K562 (cell line): ENCODE data around the gene IQCC. TPM values are rescaled to one million over a fixed set of nuclear protein-coding genes. Genes with fewer than 3 reads are reported as not detected.

Source experiments
- ATAC-seq: fragments of 200-7000 bp; cut with Tn5 transposase; 3 replicates; pipeline ENCODE4 v1.9.1; 2020; ENCODE audit warnings: moderate library complexity
- BruUV-seq: library from RNA; stranded (reverse); fragments of 400-500 nt; replicated peaks from 2 replicates; lab custom pipeline; 2021; lab: Mats Ljungman, UMichigan
- CTCF ChIA-PET: fragments of 300-600 bp; formaldehyde crosslinking; extraction: SDS; loops from one replicate; lab custom pipeline; 2021; ENCODE audit warnings: low intra/inter-chr PET ratio; lab: Yijun Ruan, JAX
- POLR2A ChIA-PET: fragments of 300-600, 350-650 bp; sonication (Branson Sonifier 250); formaldehyde crosslinking; extraction: SDS; loops from one replicate; lab custom pipeline; 2021; ENCODE audit warnings: antibody characterized with exemption, inconsistent platforms; lab: Yijun Ruan, JAX
- DNase-seq, 4 experiments: peaks; one replicate each; pipeline versions ENCODE4 v3.0.0 to v3.0.0-alpha.2; 2011 to 2018; ENCODE audit warnings: low spot score in 3 of 4, mixed read lengths in 3 of 4; ENCODE audit errors: extremely low read depth in 1 of 4
- FAIRE-seq: peaks from 2 replicates; lab custom pipeline; 2011; peaks lifted over from hg19 to GRCh38; lab: Jason Lieb, UNC
- H2AFZ ChIP-seq: 2 replicates; pipeline ENCODE4 v1.6.0; 2011; ENCODE audit warnings: low read depth, low read length, control low read depth, inconsistent platforms
- H3K27ac ChIP-seq: fragments of 200-600 bp; 3 replicates; pipeline ENCODE4 v1.8.0; 2011; ENCODE audit warnings: low read depth, mild to moderate bottlenecking, control low read depth, inconsistent platforms, low read length, moderate library complexity, mixed read lengths; ENCODE audit errors: extremely low read depth
- H3K27me3 ChIP-seq, 2 experiments: fragments of 300-600 bp in 1 of 2; 2 replicates in 1 of 2; 3 replicates in 1 of 2; pipeline versions ENCODE4 v1.6.0 to v1.8.0; 2011; ENCODE audit warnings: inconsistent platforms in 2 of 2, low read length in 2 of 2, mild to moderate bottlenecking in 1 of 2, mixed read lengths in 1 of 2, moderate library complexity in 1 of 2; ENCODE audit not compliant: control insufficient read depth in 2 of 2, insufficient read depth in 2 of 2
- H3K36me3 ChIP-seq: fragments of 300-600 bp; 3 replicates; pipeline ENCODE4 v1.8.0; 2011; ENCODE audit warnings: mild to moderate bottlenecking, low read length, inconsistent platforms; ENCODE audit not compliant: control insufficient read depth, insufficient read depth
- H3K4me1 ChIP-seq, 2 experiments: fragments of 200-600 bp in 1 of 2; replicated peaks in 1 of 2; 2 replicates in 1 of 2; 3 replicates in 1 of 2; pipeline versions ENCODE4 v1.5.1 to v1.8.0; 2011; ENCODE audit warnings: inconsistent platforms in 2 of 2, low read length in 2 of 2, mild to moderate bottlenecking in 1 of 2, mixed read lengths in 1 of 2, moderate library complexity in 1 of 2; ENCODE audit not compliant: control insufficient read depth in 2 of 2, insufficient read depth in 2 of 2
- H3K4me2 ChIP-seq: 2 replicates; pipeline ENCODE4 v1.6.1; 2011; ENCODE audit warnings: low read length, control low read depth, inconsistent platforms, mixed read lengths; ENCODE audit not compliant: insufficient read depth
- H3K4me3 ChIP-seq: fragments of 200-600 bp; sonication (generic), shearing (Covaris generic); 2 replicates; pipeline ENCODE4 v1.5.1; 2016; ENCODE audit warnings: control low read depth, inconsistent platforms
- H3K79me2 ChIP-seq: fragments of 200-600 bp; 3 replicates; pipeline ENCODE4 v1.8.0; 2011; ENCODE audit warnings: low read length, inconsistent platforms; ENCODE audit not compliant: control insufficient read depth, insufficient read depth
- H3K9ac ChIP-seq, 2 experiments: 2 replicates each; pipeline versions ENCODE4 v1.6.0 to v1.6.1; 2011; ENCODE audit warnings: low read depth in 2 of 2, low read length in 2 of 2, control low read depth in 1 of 2, inconsistent platforms in 1 of 2, mild to moderate bottlenecking in 1 of 2, mixed read lengths in 1 of 2; ENCODE audit not compliant: insufficient read depth in 1 of 2
- H3K9me1 ChIP-seq: one replicate; pipeline ENCODE4 v1.6.0; 2011; ENCODE audit warnings: inconsistent platforms, mild to moderate bottlenecking, low read length, moderate library complexity; ENCODE audit not compliant: control insufficient read depth, insufficient read depth
- H3K9me3 ChIP-seq: replicated peaks from 2 replicates; pipeline ENCODE4 v1.5.1; 2011; ENCODE audit warnings: low read depth, low read length, inconsistent platforms; ENCODE audit not compliant: control insufficient read depth, insufficient read depth
- H4K20me1 ChIP-seq: replicated peaks from 2 replicates; pipeline ENCODE4 v1.6.1; 2011; ENCODE audit warnings: low read length, inconsistent platforms, mixed read lengths; ENCODE audit not compliant: control insufficient read depth, insufficient read depth
- BCLAF1 ChIP-seq, 2 experiments: fragments of 450-650 bp in 1 of 2; IDR thresholded peaks; 2 replicates each; pipeline ENCODE4 v1.6.1; 2011 to 2017; ENCODE audit warnings: low read depth in 2 of 2, antibody characterized with exemption in 1 of 2, borderline replicate concordance in 1 of 2, low read length in 1 of 2, mild to moderate bottlenecking in 1 of 2, mixed read lengths in 1 of 2; ENCODE audit not compliant: control insufficient read depth in 1 of 2
- BRD4 ChIP-seq: fragments of 200-600 bp; sonication (generic); IDR thresholded peaks from 2 replicates; pipeline ENCODE4 v1.6.1; 2017; ENCODE audit warnings: inconsistent platforms
- CGGBP1 ChIP-seq: fragments of 250-450 bp; sonication (Bioruptor Pico); IDR thresholded peaks from 2 replicates; pipeline ENCODE4 v1.9.0; 2021; ENCODE audit warnings: mild to moderate bottlenecking
- ELF2 ChIP-seq: fragments of 250-450 bp; sonication (Bioruptor Pico); IDR thresholded peaks from 2 replicates; pipeline ENCODE4 v1.5.0; 2021; ENCODE audit warnings: mild to moderate bottlenecking
- GTF2E2 ChIP-seq: fragments of 200-800 bp; sonication (Bioruptor generic); IDR thresholded peaks from 2 replicates; pipeline ENCODE4 v1.6.1; 2016; ENCODE audit warnings: missing genetic modification characterization, missing compliant biosample characterization
- PHB2 ChIP-seq: fragments of 450-650 bp; IDR thresholded peaks from 2 replicates; pipeline ENCODE4 v1.6.1; 2017; ENCODE audit warnings: low read depth
- POLR3A ChIP-seq: IDR thresholded peaks from 2 replicates; pipeline ENCODE4 v1.6.1; 2011; ENCODE audit warnings: borderline replicate concordance, mild to moderate bottlenecking, moderate library complexity; ENCODE audit not compliant: insufficient read length, insufficient read depth; ENCODE audit errors: extremely low read depth
- RHOXF2B ChIP-seq: fragments of 250-450 bp; sonication (Bioruptor Pico); conservative IDR thresholded peaks from 2 replicates; pipeline ENCODE4 v1.5.1; 2021
- RNF2 ChIP-seq: sonication (generic); IDR thresholded peaks from 2 replicates; pipeline ENCODE4 v1.6.1; 2016
- TGIF2 ChIP-seq: sonication (generic); formaldehyde crosslinking; IDR thresholded peaks from 2 replicates; pipeline ENCODE4 v1.8.1; 2022; ENCODE audit warnings: mild to moderate bottlenecking, missing genetic modification reagents, moderate library complexity
- U2AF1 ChIP-seq: fragments of 200-400 bp; formaldehyde crosslinking; optimal IDR thresholded peaks from 2 replicates; pipeline ENCODE3; 2017; ENCODE audit warnings: mild to moderate bottlenecking, low read depth, low read length, moderate library complexity
- ZBTB33 ChIP-seq: sonication (generic); formaldehyde crosslinking; IDR thresholded peaks from 2 replicates; pipeline ENCODE4 v1.8.1; 2023; ENCODE audit warnings: mild to moderate bottlenecking, missing genetic modification reagents
- ZNF695 ChIP-seq: fragments of 450-650 bp; formaldehyde crosslinking; IDR thresholded peaks from 2 replicates; pipeline ENCODE4 v1.4.0; 2020; ENCODE audit warnings: mild to moderate bottlenecking, moderate library complexity
- WGBS: fragments of 100-300 bp; shearing (Covaris generic); methylation state at CpG from one replicate; pipeline ENCODE4 v1.1.6; 2016; ENCODE audit warnings: low coverage, mixed read lengths; ENCODE audit not compliant: insufficient coverage; ENCODE audit errors: missing lambda C conversion rate; 5-methylcytosine and 5-hydroxymethylcytosine counted together
- in situ Hi-C: fragments of 300-500 bp; cut with MboI; formaldehyde crosslinking; loops from 4 replicates; pipeline ENCODE4 v1.15.0; 2018; ENCODE audit warnings: inconsistent platforms, mixed read lengths
- intact Hi-C: fragments of 100-400 bp; cut with micrococcal nuclease; formaldehyde crosslinking; loops from 2 replicates; pipeline ENCODE4 v1.14.2; 2022
- polyA plus RNA-seq, 8 experiments: library from polyadenylated mRNA; depleted of rRNA in 4 of 8; stranded (reverse) in 5 of 8; unstranded in 3 of 8; fragments of >200 nt; fragmentation: Nextera tagmentation in 2 of 8; fragmentation: Illumina TruSeq in 1 of 8; extraction: Ambion mirVana in 2 of 8; extraction: Trizol in 1 of 8; gene quantifications; 2 replicates each; pipeline versions ENCODE4 v1.2.1 to v1.2.3, GENCODE V29; 2011 to 2014; ENCODE audit warnings: inconsistent platforms in 1 of 8, missing spikeins in 1 of 8
- total RNA-seq, 7 experiments: library from RNA; depleted of rRNA in 6 of 7; stranded (reverse); fragments of >200 nt in 6 of 7; fragmentation: Illumina TruSeq in 2 of 7; extraction: Trizol in 2 of 7; gene quantifications; 2 replicates each; pipeline versions ENCODE4 v1.2.1 to v1.2.3, GENCODE V29; 2011 to 2021; ENCODE audit warnings: low replicate concordance in 1 of 7
- TF ChIP-seq, protein P1 (sequence below): fragments of 250-450 bp; sonication (Bioruptor Pico); IDR thresholded peaks from 2 replicates; pipeline ENCODE4 v1.8.0; 2022; ENCODE audit warnings: inconsistent platforms

The IQCC gene
- total and polyA plus RNA-seq, 9 of the 15 experiments (the other 6 are each of a cell fraction or from before 2014, with no cell fraction given), result 8.1 to 16.5 (median 10.7) TPM

- in situ Hi-C loops, result no loop called here
- Histone ChIP-seq H3K4me3 (peak overlapping the region; percentile 80), H3K27me3 (no peaks in the 10 kb centered on the region), H3K27ac (peak overlapping the region; percentile 90), H2AFZ (peak overlapping the region; percentile 90), H3K9ac (peak overlapping the region; percentile 94 to 96), H3K4me1 (peaks cover 22% of the 10 kb centered on the region in 2 experiments; a peak in 4 of 5 replicates), H3K36me3 (peaks cover 52% of the 10 kb centered on the region), H3K9me3 (no peaks in the 10 kb centered on the region), H4K20me1 (no peaks in the 10 kb centered on the region), H3K4me2 (peak overlapping the region; percentile 98), H3K79me2 (peaks cover 47% of the 10 kb centered on the region), H3K9me1 (no peaks in the 10 kb centered on the region)
- WGBS, result 61% methylated on average over 4 of the region's 4 CpGs
- POLR2A ChIA-PET, result interaction anchor here (0.6 to 1.9 kb wide), 9 partner anchors 9 to 151 kb away, joined by 3 to 14 read pairs (median 3); partner anchors contain the start of genes CCDC28B, DCDC2B and MARCKSL1
- ATAC-seq (peak; percentile 29), FAIRE-seq (no peak), DNase-seq (no peak)
- BruUV-seq, result no TSS peak
- CTCF ChIA-PET, result interaction anchor here (0.7 kb wide), 1 partner anchor 89 kb away, joined by 3 read pairs; no protein-coding TSS in a partner anchor
- intact Hi-C loops, result no loop called here
- TF ChIP-seq U2AF1 (no peak), ELF2 (CRISPR knock-in tag) (no peak), GTF2E2 (tag) (peak; percentile 65; the same call in 1 of the 2 replicates), ZBTB33 (CRISPR knock-in tag) (no peak), ZNF695 (CRISPR knock-in tag) (no peak), POLR3A (no peak), BRD4 (no peak), RHOXF2B (CRISPR knock-in tag) (no peak), CGGBP1 (CRISPR knock-in tag) (no peak), RNF2 (no peak), BCLAF1 (IDR thresholded peaks at IDR 0.05; ENCODE audit: borderline replicate concordance in 1 of 2, control insufficient read depth in 1 of 2, low read depth in 2 of 2, low read length in 1 of 2) (no peak), TGIF2 (CRISPR knock-in tag) (no peak), PHB2 (no peak)
- TF ChIP-seq, protein P1, sequence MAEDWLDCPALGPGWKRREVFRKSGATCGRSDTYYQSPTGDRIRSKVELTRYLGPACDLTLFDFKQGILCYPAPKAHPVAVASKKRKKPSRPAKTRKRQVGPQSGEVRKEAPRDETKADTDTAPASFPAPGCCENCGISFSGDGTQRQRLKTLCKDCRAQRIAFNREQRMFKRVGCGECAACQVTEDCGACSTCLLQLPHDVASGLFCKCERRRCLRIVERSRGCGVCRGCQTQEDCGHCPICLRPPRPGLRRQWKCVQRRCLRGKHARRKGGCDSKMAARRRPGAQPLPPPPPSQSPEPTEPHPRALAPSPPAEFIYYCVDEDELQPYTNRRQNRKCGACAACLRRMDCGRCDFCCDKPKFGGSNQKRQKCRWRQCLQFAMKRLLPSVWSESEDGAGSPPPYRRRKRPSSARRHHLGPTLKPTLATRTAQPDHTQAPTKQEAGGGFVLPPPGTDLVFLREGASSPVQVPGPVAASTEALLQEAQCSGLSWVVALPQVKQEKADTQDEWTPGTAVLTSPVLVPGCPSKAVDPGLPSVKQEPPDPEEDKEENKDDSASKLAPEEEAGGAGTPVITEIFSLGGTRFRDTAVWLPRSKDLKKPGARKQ, result no peak
Observed at GRCh38 chr1:32220746-32221580, 15.5 kb downstream of the IQCC start.
